Neutrophil (primary cell): ENCODE data around the gene VAPA.

ENCODE experiments used
- H3K27ac ChIP-seq: fragments of 200-600 bp; sonication (generic); 2 replicates; pipeline ENCODE4 v1.5.1; 2016; ENCODE audit warnings: mild to moderate bottlenecking, moderate library complexity
- H3K27me3 ChIP-seq: fragments of 200-600 bp; sonication (generic); 2 replicates; pipeline ENCODE4 v1.6.0; 2016; ENCODE audit warnings: mild to moderate bottlenecking
- H3K36me3 ChIP-seq: fragments of 200-600 bp; sonication (generic); 2 replicates; pipeline ENCODE4 v1.5.1; 2017
- H3K4me1 ChIP-seq, 2 experiments: fragments of 200-600 bp in 1 of 2; sonication (generic) in 1 of 2; 1 replicate in 1 of 2; 2 replicates in 1 of 2; pipeline versions ENCODE4 v1.5.1 to v1.6.1; 2013 to 2016; ENCODE audit warnings: low read depth in 1 of 2, low read length in 1 of 2, mild to moderate bottlenecking in 1 of 2, moderate library complexity in 1 of 2; ENCODE audit not compliant: control insufficient read depth in 1 of 2, insufficient read depth in 1 of 2
- H3K4me3 ChIP-seq, 2 experiments: fragments of 200-600 bp in 1 of 2; sonication (generic) in 1 of 2; 1 replicate in 1 of 2; 2 replicates in 1 of 2; pipeline ENCODE4 v1.5.1; 2013 to 2016; ENCODE audit warnings: low read depth in 1 of 2, low read length in 1 of 2, mild to moderate bottlenecking in 1 of 2, moderate library complexity in 1 of 2
- H3K9me3 ChIP-seq: fragments of 200-600 bp; sonication (generic); 2 replicates; pipeline ENCODE4 v1.5.1; 2016
- TF ChIP-seq, protein P1 (sequence below): fragments of 200-600 bp; sonication (generic); IDR thresholded peaks from 2 replicates; pipeline ENCODE4 v1.5.1; 2016; ENCODE audit warnings: antibody characterized with exemption

Gene VAPA

DNA sequence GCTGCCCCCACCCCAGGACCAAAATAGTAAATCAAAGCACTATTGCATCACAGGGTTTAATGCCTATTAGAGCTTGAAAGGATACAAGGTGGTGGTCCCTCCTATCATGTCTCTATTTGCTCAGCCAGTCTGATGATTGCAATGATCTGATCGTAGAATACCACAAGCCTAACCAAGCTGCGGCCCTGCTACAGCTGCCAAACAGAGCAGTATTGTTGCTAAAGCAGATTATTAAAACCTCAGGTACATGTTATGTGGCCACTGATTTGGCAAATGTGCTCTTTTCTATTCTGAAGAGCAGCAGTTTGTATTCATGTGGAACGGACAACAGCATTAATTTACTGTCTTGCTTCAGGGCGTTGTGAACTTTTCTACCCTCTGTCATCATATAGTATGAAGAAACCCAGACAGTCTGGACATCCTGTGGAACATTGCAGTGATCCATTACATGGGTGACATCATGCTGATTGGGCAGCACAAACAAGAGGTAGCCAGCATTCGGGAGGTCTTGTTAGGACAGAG, 8.4 kb upstream of the VAPA start:
- Histone ChIP-seq H3K36me3 (no peaks in the 10 kb centered on the region), H3K27ac (peak overlapping the region; percentile 61), H3K9me3 (no peaks in the 10 kb centered on the region), H3K4me1 (peaks cover 23 to 25% of the 10 kb centered on the region in 2 experiments), H3K4me3 (no peak overlapping the region), H3K27me3 (no peaks in the 10 kb centered on the region)
- TF ChIP-seq, protein P1, sequence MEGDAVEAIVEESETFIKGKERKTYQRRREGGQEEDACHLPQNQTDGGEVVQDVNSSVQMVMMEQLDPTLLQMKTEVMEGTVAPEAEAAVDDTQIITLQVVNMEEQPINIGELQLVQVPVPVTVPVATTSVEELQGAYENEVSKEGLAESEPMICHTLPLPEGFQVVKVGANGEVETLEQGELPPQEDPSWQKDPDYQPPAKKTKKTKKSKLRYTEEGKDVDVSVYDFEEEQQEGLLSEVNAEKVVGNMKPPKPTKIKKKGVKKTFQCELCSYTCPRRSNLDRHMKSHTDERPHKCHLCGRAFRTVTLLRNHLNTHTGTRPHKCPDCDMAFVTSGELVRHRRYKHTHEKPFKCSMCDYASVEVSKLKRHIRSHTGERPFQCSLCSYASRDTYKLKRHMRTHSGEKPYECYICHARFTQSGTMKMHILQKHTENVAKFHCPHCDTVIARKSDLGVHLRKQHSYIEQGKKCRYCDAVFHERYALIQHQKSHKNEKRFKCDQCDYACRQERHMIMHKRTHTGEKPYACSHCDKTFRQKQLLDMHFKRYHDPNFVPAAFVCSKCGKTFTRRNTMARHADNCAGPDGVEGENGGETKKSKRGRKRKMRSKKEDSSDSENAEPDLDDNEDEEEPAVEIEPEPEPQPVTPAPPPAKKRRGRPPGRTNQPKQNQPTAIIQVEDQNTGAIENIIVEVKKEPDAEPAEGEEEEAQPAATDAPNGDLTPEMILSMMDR: no peak

DNA sequence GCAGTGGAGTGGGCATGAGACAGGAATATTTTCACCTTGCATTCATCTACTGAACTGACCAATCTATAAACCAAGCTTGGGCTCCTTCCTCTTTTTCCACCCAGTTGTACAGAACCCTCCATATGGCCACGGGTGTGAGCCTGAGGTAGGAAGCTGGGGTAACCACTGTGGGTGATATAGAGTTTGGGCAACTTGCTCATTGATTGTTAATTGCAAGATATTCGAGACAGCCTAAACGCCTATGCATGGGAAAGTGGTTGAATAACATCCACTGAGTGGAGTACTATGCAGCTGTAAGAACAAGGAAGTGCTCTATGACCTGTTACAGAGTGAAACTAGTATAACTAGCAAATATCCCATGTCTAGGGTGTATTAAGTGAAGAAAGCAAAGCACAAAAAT, 7.3 kb upstream of the VAPA start:
- no peaks in the 10 kb centered on the region for H3K27me3 ChIP-seq
- H3K4me3 ChIP-seq: peak overlapping the region; percentile 3 to 26
- TF ChIP-seq, protein P1: no peak

GRCh38 chr18:9907867-9908266, 5.9 kb upstream of the VAPA start:
- TF ChIP-seq, protein P1: no peak
- Histone ChIP-seq H3K27me3 (no peaks in the 10 kb centered on the region), H3K4me1 (peaks cover 23 to 25% of the 10 kb centered on the region in 2 experiments), H3K36me3 (no peaks in the 10 kb centered on the region), H3K9me3 (no peaks in the 10 kb centered on the region), H3K27ac (no peak overlapping the region), H3K4me3 (no peak overlapping the region)

More for the DNA sequence above, 7.3 kb upstream of the VAPA start:
- Histone ChIP-seq H3K36me3 (no peaks in the 10 kb centered on the region), H3K9me3 (no peaks in the 10 kb centered on the region), H3K27ac (peak overlapping the region; percentile 61), H3K4me1 (peaks cover 23 to 25% of the 10 kb centered on the region in 2 experiments)

DNA sequence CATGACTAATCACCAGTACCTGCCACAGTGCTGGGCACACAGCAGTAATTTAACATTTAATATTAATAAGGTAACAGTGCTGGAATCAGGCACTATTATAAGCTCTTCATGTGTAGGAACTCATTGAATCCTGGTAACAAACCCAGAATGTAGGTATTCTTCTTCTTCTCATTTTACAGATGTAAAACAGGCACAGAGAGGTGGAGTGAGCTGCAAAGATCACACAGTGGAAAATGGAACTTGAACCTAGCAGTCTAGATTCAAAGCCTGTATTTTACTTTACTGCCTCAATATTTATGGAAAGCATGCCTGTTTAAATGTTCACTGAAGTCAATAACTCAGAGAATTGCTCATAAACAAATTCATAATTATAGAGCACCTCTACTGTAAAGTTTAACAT, 3.7 kb upstream of the VAPA start:
- H3K36me3 ChIP-seq: no peaks in the 10 kb centered on the region
- H3K9me3 ChIP-seq: no peaks in the 10 kb centered on the region
- TF ChIP-seq, protein P1: no peak
- peaks cover 26 to 27% of the 10 kb centered on the region in 2 experiments for H3K4me1 ChIP-seq
- H3K27me3 ChIP-seq: no peaks in the 10 kb centered on the region
- H3K27ac ChIP-seq: no peak overlapping the region
- H3K4me3 ChIP-seq: no peak overlapping the region

DNA sequence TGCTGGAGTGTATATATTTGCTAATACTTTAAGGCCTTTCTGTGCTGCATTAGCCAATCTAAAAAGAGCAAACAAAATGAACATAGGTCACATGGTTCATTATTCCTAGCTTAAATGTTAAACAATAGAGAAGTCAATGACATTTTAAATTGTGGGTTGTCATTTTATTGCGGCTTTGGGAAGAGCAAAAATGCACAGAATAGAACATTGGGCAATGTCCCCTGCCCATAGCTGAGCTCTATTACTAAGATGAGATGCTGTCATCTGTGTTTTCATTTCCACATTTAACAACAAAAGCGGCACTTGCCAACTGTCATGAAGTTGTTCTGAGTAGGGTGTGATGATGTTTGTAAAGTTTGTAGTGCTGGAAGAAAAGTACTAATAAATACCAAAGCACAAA, 3.2 kb upstream of the VAPA start:
- Histone ChIP-seq H3K4me1 (peaks cover 25 to 27% of the 10 kb centered on the region in 2 experiments), H3K27ac (no peak overlapping the region), H3K4me3 (no peak overlapping the region), H3K9me3 (no peaks in the 10 kb centered on the region), H3K27me3 (no peaks in the 10 kb centered on the region), H3K36me3 (no peaks in the 10 kb centered on the region)
- TF ChIP-seq, protein P1: no peak
